Astrocyte (in vitro differentiated cells and primary cell): ENCODE results near the gene ULK3. TPM values are rescaled to one million over a fixed set of nuclear protein-coding genes. Genes with fewer than 3 reads are reported as not detected.

ENCODE experiments used
- DNase-seq: peaks from one replicate; pipeline ENCODE4 v3.0.0-alpha.2; 2010; ENCODE audit warnings: low read depth
- FAIRE-seq: peaks from 2 replicates; lab custom pipeline; 2011; peaks lifted over from hg19 to GRCh38; lab: Jason Lieb, UNC
- H2AFZ ChIP-seq: 2 replicates; pipeline ENCODE4 v1.6.0; 2012; ENCODE audit warnings: low read depth, low read length, inconsistent platforms
- H3K27ac ChIP-seq: 2 replicates; pipeline ENCODE4 v1.5.1; 2011; ENCODE audit warnings: low read depth, low read length, inconsistent platforms
- H3K27me3 ChIP-seq: 2 replicates; pipeline ENCODE4 v1.6.0; 2011; ENCODE audit warnings: low read length, inconsistent platforms; ENCODE audit not compliant: insufficient read depth
- H3K36me3 ChIP-seq: 2 replicates; pipeline ENCODE4 v1.5.1; 2011; ENCODE audit warnings: low read length, inconsistent platforms; ENCODE audit not compliant: insufficient read depth
- H3K4me1 ChIP-seq: 2 replicates; pipeline ENCODE4 v1.5.1; 2011; ENCODE audit warnings: low read length, inconsistent platforms; ENCODE audit not compliant: insufficient read depth
- H3K4me2 ChIP-seq: 2 replicates; pipeline ENCODE4 v1.6.0; 2012; ENCODE audit warnings: low read length, inconsistent platforms
- H3K4me3 ChIP-seq: 2 replicates; pipeline ENCODE4 v1.5.1; 2011; ENCODE audit warnings: low read depth, mild to moderate bottlenecking, low read length, inconsistent platforms; ENCODE audit not compliant: insufficient read depth
- H3K79me2 ChIP-seq: 2 replicates; pipeline ENCODE4 v1.6.0; 2012; ENCODE audit warnings: mild to moderate bottlenecking, low read length, inconsistent platforms; ENCODE audit not compliant: insufficient read depth
- H3K9ac ChIP-seq: 2 replicates; pipeline ENCODE4 v1.6.0; 2012; ENCODE audit warnings: mild to moderate bottlenecking, low read length, inconsistent platforms
- H3K9me3 ChIP-seq: 2 replicates; pipeline ENCODE4 v1.5.1; 2012; ENCODE audit warnings: low read depth, mild to moderate bottlenecking, low read length, inconsistent platforms; ENCODE audit not compliant: insufficient read depth
- H4K20me1 ChIP-seq: 2 replicates; pipeline ENCODE4 v1.6.0; 2012; ENCODE audit warnings: low read length, inconsistent platforms; ENCODE audit not compliant: insufficient read depth
- H3K27ac Mint-ChIP-seq: one replicate; pipeline ENCODE4 v1.8.0; 2021; ENCODE audit warnings: mild to moderate bottlenecking, mixed read lengths; ENCODE audit not compliant: unreplicated experiment
- H3K27me3 Mint-ChIP-seq: one replicate; pipeline ENCODE4 v1.8.0; 2021; ENCODE audit warnings: low read depth, mixed read lengths; ENCODE audit not compliant: unreplicated experiment
- H3K36me3 Mint-ChIP-seq: one replicate; pipeline ENCODE4 v1.8.0; 2021; ENCODE audit warnings: low read depth, mixed read lengths; ENCODE audit not compliant: unreplicated experiment
- H3K4me1 Mint-ChIP-seq: one replicate; pipeline ENCODE4 v1.8.0; 2021; ENCODE audit warnings: low read depth, mixed read lengths; ENCODE audit not compliant: unreplicated experiment
- H3K4me3 Mint-ChIP-seq: one replicate; pipeline ENCODE4 v1.8.0; 2021; ENCODE audit warnings: mild to moderate bottlenecking, moderate library complexity, mixed read lengths; ENCODE audit not compliant: unreplicated experiment
- H3K9me3 Mint-ChIP-seq: one replicate; pipeline ENCODE4 v1.8.0; 2021; ENCODE audit warnings: mild to moderate bottlenecking, mixed read lengths; ENCODE audit not compliant: unreplicated experiment
- EZH2 ChIP-seq: IDR thresholded peaks from 2 replicates; pipeline ENCODE4 v1.6.1; 2012; ENCODE audit warnings: mild to moderate bottlenecking, low read length, inconsistent platforms; ENCODE audit not compliant: insufficient read depth
- total RNA-seq: library from RNA; stranded (reverse); gene quantifications from 2 replicates; pipeline ENCODE4 v1.2.1, GENCODE V29; 2021
- TF ChIP-seq, protein P1 (sequence below): IDR thresholded peaks from 2 replicates; pipeline ENCODE4 v1.5.1; 2011; ENCODE audit warnings: low read depth, mild to moderate bottlenecking, inconsistent platforms, low read length, moderate library complexity; ENCODE audit not compliant: insufficient read depth

The ULK3 gene
- total RNA-seq, 1 donor from 2014 or later, result 15.6 TPM

GRCh38 chr15:74815121-74815934 lies 27.6 kb downstream of the ULK3 start:
- H2AFZ ChIP-seq, result no peak overlapping the region
- no peaks in the 10 kb centered on the region for H3K9me3 ChIP-seq
- DNase-seq, result no peak
- H4K20me1 ChIP-seq, result no peaks in the 10 kb centered on the region
- Mint-ChIP-seq H3K27me3 (peaks cover 11% of the 10 kb centered on the region), H3K36me3 (no peaks in the 10 kb centered on the region), H3K9me3 (no peaks in the 10 kb centered on the region), H3K4me1 (peaks cover 7% of the 10 kb centered on the region), H3K4me3 (no peak overlapping the region), H3K27ac (no peak overlapping the region)
- H3K4me1 ChIP-seq, result peaks cover 8% of the 10 kb centered on the region
- FAIRE-seq, result no peak
- TF ChIP-seq, protein P1, sequence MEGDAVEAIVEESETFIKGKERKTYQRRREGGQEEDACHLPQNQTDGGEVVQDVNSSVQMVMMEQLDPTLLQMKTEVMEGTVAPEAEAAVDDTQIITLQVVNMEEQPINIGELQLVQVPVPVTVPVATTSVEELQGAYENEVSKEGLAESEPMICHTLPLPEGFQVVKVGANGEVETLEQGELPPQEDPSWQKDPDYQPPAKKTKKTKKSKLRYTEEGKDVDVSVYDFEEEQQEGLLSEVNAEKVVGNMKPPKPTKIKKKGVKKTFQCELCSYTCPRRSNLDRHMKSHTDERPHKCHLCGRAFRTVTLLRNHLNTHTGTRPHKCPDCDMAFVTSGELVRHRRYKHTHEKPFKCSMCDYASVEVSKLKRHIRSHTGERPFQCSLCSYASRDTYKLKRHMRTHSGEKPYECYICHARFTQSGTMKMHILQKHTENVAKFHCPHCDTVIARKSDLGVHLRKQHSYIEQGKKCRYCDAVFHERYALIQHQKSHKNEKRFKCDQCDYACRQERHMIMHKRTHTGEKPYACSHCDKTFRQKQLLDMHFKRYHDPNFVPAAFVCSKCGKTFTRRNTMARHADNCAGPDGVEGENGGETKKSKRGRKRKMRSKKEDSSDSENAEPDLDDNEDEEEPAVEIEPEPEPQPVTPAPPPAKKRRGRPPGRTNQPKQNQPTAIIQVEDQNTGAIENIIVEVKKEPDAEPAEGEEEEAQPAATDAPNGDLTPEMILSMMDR, result no peak
- TF ChIP-seq EZH2, result no peak
- no peak overlapping the region for H3K4me3 ChIP-seq
- no peaks in the 10 kb centered on the region for H3K27me3 ChIP-seq
- no peak overlapping the region for H3K4me2 ChIP-seq
- H3K79me2 ChIP-seq, result no peaks in the 10 kb centered on the region
- H3K36me3 ChIP-seq, result no peaks in the 10 kb centered on the region
- H3K27ac ChIP-seq, result no peak overlapping the region
- H3K9ac ChIP-seq, result no peak overlapping the region

DNA sequence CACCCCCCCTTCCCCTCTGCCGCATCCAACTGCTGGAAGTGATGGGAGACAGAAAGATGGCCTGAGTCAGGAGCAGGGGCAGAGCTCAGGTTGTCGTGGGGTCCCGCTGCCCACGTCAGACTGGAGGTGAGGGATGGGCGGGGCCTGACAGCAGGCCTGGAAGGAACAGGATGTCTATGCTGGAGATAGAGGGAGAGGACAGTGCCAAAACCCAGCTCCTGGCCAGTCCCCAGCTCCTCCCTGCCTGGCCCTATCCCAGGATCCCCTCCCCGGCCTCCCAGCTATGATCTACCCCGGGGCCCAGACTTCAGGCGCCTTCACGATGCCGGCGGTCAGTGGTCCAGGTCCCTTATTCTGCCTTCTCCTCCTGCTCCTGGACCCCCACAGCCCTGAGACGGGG lies 30.4 kb downstream of the ULK3 start, which contains the start of gene LMAN1L:
Gene LMAN1L, plus strand, starts transcription at position 303 of the 400 bp plus-strand sequence. Its CDS starts 20 bp downstream, at position 323.
- no peaks in the 10 kb centered on the region for H3K9me3 Mint-ChIP-seq
- H4K20me1 ChIP-seq, result no peaks in the 10 kb centered on the region
- H3K27me3 Mint-ChIP-seq, result peaks cover 5% of the 10 kb centered on the region
- FAIRE-seq (no peak), DNase-seq (no peak)
- H2AFZ ChIP-seq, result no peak within 1 kb of the TSS
- TF ChIP-seq, protein P1, result no peak
- no peak for TF ChIP-seq EZH2
- no peak within 1 kb of the TSS for H3K27ac ChIP-seq
- no peak within 1 kb of the TSS for H3K27ac Mint-ChIP-seq
- no peak within 1 kb of the TSS for H3K9ac ChIP-seq
- no peak within 1 kb of the TSS for H3K4me3 ChIP-seq
- H3K4me2 ChIP-seq, result no peak within 1 kb of the TSS
- H3K9me3 ChIP-seq, result no peaks in the 10 kb centered on the region
- H3K79me2 ChIP-seq, result no peaks in the 10 kb centered on the region
- H3K36me3 ChIP-seq, result no peaks in the 10 kb centered on the region
- H3K36me3 Mint-ChIP-seq, result no peaks in the 10 kb centered on the region
- no peaks in the 10 kb centered on the region for H3K27me3 ChIP-seq
- peaks cover 10% of the 10 kb centered on the region for H3K4me1 ChIP-seq
- peaks cover 17% of the 10 kb centered on the region for H3K4me1 Mint-ChIP-seq
- no peak within 1 kb of the TSS for H3K4me3 Mint-ChIP-seq

- DNase-seq (no peak), FAIRE-seq (no peak)
- H3K36me3 Mint-ChIP-seq, result no peaks in the 10 kb centered on the region
- H2AFZ ChIP-seq, result no peak overlapping the region
- H3K27me3 Mint-ChIP-seq, result peaks cover 5% of the 10 kb centered on the region
- H3K4me1 ChIP-seq, result peaks cover 8% of the 10 kb centered on the region
- no peaks in the 10 kb centered on the region for H3K79me2 ChIP-seq
- H3K4me1 Mint-ChIP-seq, result peaks cover 11% of the 10 kb centered on the region
- H3K27ac ChIP-seq, result no peak overlapping the region
- no peak overlapping the region for H3K27ac Mint-ChIP-seq
- no peak overlapping the region for H3K4me3 ChIP-seq
- TF ChIP-seq, protein P1, result no peak
- TF ChIP-seq EZH2, result no peak
- no peaks in the 10 kb centered on the region for H4K20me1 ChIP-seq
- H3K36me3 ChIP-seq, result no peaks in the 10 kb centered on the region
- no peaks in the 10 kb centered on the region for H3K9me3 ChIP-seq
- H3K4me3 Mint-ChIP-seq, result no peak overlapping the region
- no peaks in the 10 kb centered on the region for H3K9me3 Mint-ChIP-seq
- H3K4me2 ChIP-seq, result no peak overlapping the region
- H3K27me3 ChIP-seq, result no peaks in the 10 kb centered on the region
- H3K9ac ChIP-seq, result no peak overlapping the region
These were observed 33.0 kb downstream of the ULK3 start for GRCh38 chr15:74809956-74810355.
